HCT116 (cell line): ENCODE results near the gene FADD. TPM values are rescaled to one million over a fixed set of nuclear protein-coding genes. Genes with fewer than 3 reads are reported as not detected.
A peak's percentile ranks its signal among the peaks of the same experiment; 100 is the strongest.

ENCODE experiments used
- ATAC-seq: fragments of 200-7000 bp; cut with Tn5 transposase; 2 replicates; pipeline ENCODE4 v1.9.1; 2020; ENCODE audit warnings: mild to moderate bottlenecking, moderate library complexity
- Bru-seq: library from RNA; stranded (reverse); fragments of 400-500 nt; gene quantifications from one replicate; lab custom pipeline; 2021; lab: Mats Ljungman, UMichigan
- BruChase-seq, 2 experiments: library from RNA; stranded (reverse); fragments of 400-500 nt; gene quantifications; one replicate each; lab custom pipeline; 2021; lab: Mats Ljungman, UMichigan
- BruUV-seq: library from RNA; stranded (reverse); fragments of 400-500 nt; replicated peaks from 2 replicates; lab custom pipeline; 2021; lab: Mats Ljungman, UMichigan
- CTCF ChIA-PET: fragments of 300-600 bp; sonication (Branson Sonifier 250); formaldehyde crosslinking; loops from one replicate; lab custom pipeline; 2021; ENCODE audit warnings: antibody characterized with exemption; lab: Charles Lee
- POLR2A ChIA-PET: fragments of 300-600, 350-600 bp; sonication (Branson Sonifier 250); formaldehyde crosslinking; loops from one replicate; lab custom pipeline; 2021; ENCODE audit warnings: antibody characterized with exemption; lab: Charles Lee
- RAD21 ChIA-PET, 2 experiments: fragments of 300-600 bp; sonication (Branson Sonifier 250); formaldehyde crosslinking; loops; one replicate each; lab custom pipeline; 2023; ENCODE audit warnings: low total read pairs in 2 of 2; ENCODE audit not compliant: uncharacterized antibody in 2 of 2, unreplicated experiment in 2 of 2, low non-redundant PET in 1 of 2; lab: Charles Lee
- DNase-seq: peaks from one replicate; pipeline ENCODE4 v3.0.0-alpha.2; 2010; ENCODE audit warnings: low read depth, low spot score
- H2AFZ ChIP-seq: fragments of 200-600 bp; shearing (Covaris generic), sonication (generic); 2 replicates; pipeline ENCODE4 v1.6.1; 2017; ENCODE audit warnings: low read depth, mixed run types, mixed read lengths, antibody characterized with exemption, low read length; ENCODE audit not compliant: poor library complexity, severe bottlenecking
- H3K27ac ChIP-seq: 2 replicates; pipeline ENCODE4 v1.5.1; 2012; ENCODE audit warnings: low read depth, low read length
- H3K27me3 ChIP-seq: fragments of 200-600 bp; sonication (generic); 2 replicates; pipeline ENCODE4 v1.6.1; 2016; ENCODE audit warnings: mixed run types, low read length, mixed read lengths; ENCODE audit not compliant: insufficient read depth
- H3K36me3 ChIP-seq, 2 experiments: fragments of 200-500 bp in 1 of 2; fragments of 200-600 bp in 1 of 2; sonication (Bioruptor generic) in 1 of 2; sonication (generic) in 1 of 2; 2 replicates each; pipeline versions ENCODE4 v1.5.1 to v1.6.1; 2014 to 2016; ENCODE audit warnings: low read length in 2 of 2, inconsistent platforms in 1 of 2, mixed read lengths in 1 of 2, mixed run types in 1 of 2; ENCODE audit not compliant: insufficient read depth in 2 of 2, control insufficient read depth in 1 of 2
- H3K4me1 ChIP-seq, 2 experiments: fragments of 200-600 bp in 1 of 2; sonication (generic) in 1 of 2; 2 replicates each; pipeline versions ENCODE4 v1.5.1 to v1.6.1; 2012 to 2017; ENCODE audit warnings: low read length in 2 of 2, inconsistent platforms in 1 of 2, mild to moderate bottlenecking in 1 of 2, mixed read lengths in 1 of 2, mixed run types in 1 of 2, moderate library complexity in 1 of 2; ENCODE audit not compliant: insufficient read depth in 2 of 2, control insufficient read depth in 1 of 2
- H3K4me2 ChIP-seq: fragments of 200-600 bp; sonication (generic); 2 replicates; pipeline ENCODE4 v1.6.1; 2017; ENCODE audit warnings: mixed run types, low read length, mixed read lengths
- H3K4me3 ChIP-seq, 2 experiments: fragments of 200-600 bp in 1 of 2; sonication (generic) in 1 of 2; replicated peaks in 1 of 2; 2 replicates each; pipeline ENCODE4 v1.5.1; 2011 to 2016; ENCODE audit warnings: low read length in 2 of 2, control low read depth in 1 of 2, low read depth in 1 of 2, mild to moderate bottlenecking in 1 of 2, mixed read lengths in 1 of 2, mixed run types in 1 of 2
- H3K79me2 ChIP-seq: fragments of 200-600 bp; sonication (generic); 2 replicates; pipeline ENCODE4 v1.6.1; 2017; ENCODE audit warnings: mild to moderate bottlenecking, mixed run types, low read length, moderate library complexity, mixed read lengths; ENCODE audit not compliant: insufficient read depth
- H3K9ac ChIP-seq: fragments of 200-600 bp; sonication (generic); 2 replicates; pipeline ENCODE4 v1.6.1; 2016; ENCODE audit warnings: low read length, mixed read lengths
- H3K9me2 ChIP-seq: fragments of 200-600 bp; sonication (generic), shearing (Covaris generic); 2 replicates; pipeline ENCODE4 v1.6.1; 2017; ENCODE audit warnings: mixed run types, mild to moderate bottlenecking, moderate library complexity; ENCODE audit not compliant: insufficient read depth
- H3K9me3 ChIP-seq, 2 experiments: fragments of 200-500 bp in 1 of 2; fragments of 200-600 bp in 1 of 2; sonication (Bioruptor generic) in 1 of 2; sonication (generic) in 1 of 2; 2 replicates each; pipeline ENCODE4 v1.6.1; 2014 to 2017; ENCODE audit warnings: low read length in 2 of 2, mixed read lengths in 2 of 2, inconsistent platforms in 1 of 2, low read depth in 1 of 2, mild to moderate bottlenecking in 1 of 2, mixed run types in 1 of 2, moderate library complexity in 1 of 2; ENCODE audit not compliant: control insufficient read depth in 1 of 2, insufficient read depth in 1 of 2
- H4K20me1 ChIP-seq: fragments of 200-600 bp; sonication (generic), shearing (Covaris generic); 2 replicates; pipeline ENCODE4 v1.6.1; 2017; ENCODE audit warnings: mixed run types, mild to moderate bottlenecking, moderate library complexity; ENCODE audit not compliant: insufficient read depth
- ATF3 ChIP-seq: IDR thresholded peaks from 2 replicates; pipeline ENCODE4 v1.6.1; 2012
- CEBPB ChIP-seq: IDR thresholded peaks from 2 replicates; pipeline ENCODE4 v1.6.1; 2012; ENCODE audit warnings: low read depth
- EGR1 ChIP-seq: IDR thresholded peaks from 2 replicates; pipeline ENCODE4 v1.6.1; 2012; ENCODE audit warnings: low read depth
- ELF1 ChIP-seq: IDR thresholded peaks from 2 replicates; pipeline ENCODE4 v1.6.1; 2012; ENCODE audit warnings: low read depth, borderline replicate concordance
- EZH2 ChIP-seq: fragments of 200-600 bp; sonication (generic); IDR thresholded peaks from 2 replicates; pipeline ENCODE4 v1.6.1; 2017; ENCODE audit warnings: antibody characterized with exemption, mixed run types
- EZH2phosphoT487 ChIP-seq: fragments of 200-600 bp; IDR thresholded peaks from 2 replicates; pipeline ENCODE4 v1.6.1; 2018; ENCODE audit warnings: antibody characterized with exemption, borderline replicate concordance
- FOSL1 ChIP-seq: IDR thresholded peaks from 2 replicates; pipeline ENCODE4 v1.6.1; 2012; ENCODE audit warnings: low read depth
- JUND ChIP-seq: IDR thresholded peaks from 2 replicates; pipeline ENCODE4 v1.6.1; 2012
- MAX ChIP-seq: IDR thresholded peaks from 2 replicates; pipeline ENCODE4 v1.6.1; 2012
- POLR2A ChIP-seq: IDR thresholded peaks from 2 replicates; pipeline ENCODE4 v1.7.0; 2011; ENCODE audit warnings: borderline replicate concordance; ENCODE audit not compliant: insufficient read depth, insufficient read length; ENCODE audit errors: extremely low read depth
- POLR2AphosphoS5 ChIP-seq: IDR thresholded peaks from 2 replicates; pipeline ENCODE4 v1.6.1; 2011; ENCODE audit warnings: mild to moderate bottlenecking, low read depth, low read length, moderate library complexity
- RAD21 ChIP-seq: IDR thresholded peaks from 2 replicates; pipeline ENCODE4 v1.6.1; 2012; ENCODE audit warnings: low read depth, mild to moderate bottlenecking
- SIN3A ChIP-seq: IDR thresholded peaks from 2 replicates; pipeline ENCODE4 v1.6.1; 2012; ENCODE audit warnings: low read depth
- SP1 ChIP-seq: IDR thresholded peaks from 2 replicates; pipeline ENCODE4 v1.6.1; 2012; ENCODE audit warnings: low read depth
- TCF7L2 ChIP-seq: IDR thresholded peaks from 2 replicates; pipeline ENCODE4 v1.7.0; 2011; ENCODE audit warnings: borderline replicate concordance, inconsistent platforms; ENCODE audit not compliant: insufficient read depth, insufficient read length; ENCODE audit errors: extremely low read depth
- YY1 ChIP-seq: IDR thresholded peaks from 2 replicates; pipeline ENCODE4 v1.6.1; 2011; ENCODE audit warnings: low read length, low read depth, moderate library complexity, mild to moderate bottlenecking; ENCODE audit not compliant: insufficient replicate concordance; ENCODE audit errors: extremely low read depth
- ZNF274 ChIP-seq: fragments of 200-500 bp; sonication (Bioruptor generic); IDR thresholded peaks from 2 replicates; pipeline ENCODE4 v1.6.1; 2014; ENCODE audit warnings: mild to moderate bottlenecking, low read depth, low read length, inconsistent platforms
- intact Hi-C: fragments of 100-400 bp; cut with micrococcal nuclease; formaldehyde crosslinking; loops from 2 replicates; pipeline ENCODE4 v1.10.0; 2022
- long read RNA-seq: library from polyadenylated mRNA; unstranded; transcript quantifications from one replicate; pipeline ENCODE4 v2.0.0, GENCODE V29; 2021; ENCODE audit not compliant: unreplicated experiment
- polyA plus RNA-seq: library from polyadenylated mRNA; unstranded; fragments of >200 nt; gene quantifications from 2 replicates; pipeline ENCODE4 v1.2.1, GENCODE V29; 2012; ENCODE audit warnings: missing spikeins
- total RNA-seq: library from RNA; stranded (reverse); gene quantifications from one replicate; pipeline ENCODE4 v1.2.1, GENCODE V29; 2021; ENCODE audit not compliant: unreplicated experiment
- TF ChIP-seq, protein P1 (sequence below), 3 experiments: fragments of 200-600 bp in 1 of 3; sonication (generic) in 1 of 3; IDR thresholded peaks in 2 of 3; conservative IDR thresholded peaks in 1 of 3; 2 replicates each; pipeline ENCODE4 v1.5.1; 2012 to 2017; ENCODE audit warnings: low read depth in 2 of 3, low read length in 2 of 3, antibody characterized with exemption in 1 of 3, borderline replicate concordance in 1 of 3, control low read depth in 1 of 3, mild to moderate bottlenecking in 1 of 3, mixed read lengths in 1 of 3, mixed run types in 1 of 3, moderate library complexity in 1 of 3; ENCODE audit not compliant: insufficient read depth in 1 of 3
- TF ChIP-seq, protein P2 (sequence below): IDR thresholded peaks from 2 replicates; pipeline ENCODE4 v1.6.1; 2011; ENCODE audit warnings: mild to moderate bottlenecking, low read length, moderate library complexity; ENCODE audit not compliant: insufficient replicate concordance; ENCODE audit errors: extremely low read depth

The FADD gene
- 26.7 TPM for total RNA-seq
- polyA plus RNA-seq = 21.2 and 26.4 TPM in 2 replicates
- percentile 90 among the genes with signal in this experiment for Bru-seq, nascent RNA
- percentile 75 among the genes with signal in this experiment for BruChase-seq, experiment 1, labeled RNA remaining after a 6-hour chase
- BruChase-seq, experiment 2, labeled RNA remaining after a 2-hour chase = percentile 86 among the genes with signal in this experiment
- long read RNA-seq, transcript FADD-201 (2 exons, 1,841 nt) = major isoform, 82 of 96 reads
- long read RNA-seq, partial matches to known transcripts = 0 of 96 reads
- long read RNA-seq, other reads (novel, unspliced or antisense) = 14 of 96 reads

DNA sequence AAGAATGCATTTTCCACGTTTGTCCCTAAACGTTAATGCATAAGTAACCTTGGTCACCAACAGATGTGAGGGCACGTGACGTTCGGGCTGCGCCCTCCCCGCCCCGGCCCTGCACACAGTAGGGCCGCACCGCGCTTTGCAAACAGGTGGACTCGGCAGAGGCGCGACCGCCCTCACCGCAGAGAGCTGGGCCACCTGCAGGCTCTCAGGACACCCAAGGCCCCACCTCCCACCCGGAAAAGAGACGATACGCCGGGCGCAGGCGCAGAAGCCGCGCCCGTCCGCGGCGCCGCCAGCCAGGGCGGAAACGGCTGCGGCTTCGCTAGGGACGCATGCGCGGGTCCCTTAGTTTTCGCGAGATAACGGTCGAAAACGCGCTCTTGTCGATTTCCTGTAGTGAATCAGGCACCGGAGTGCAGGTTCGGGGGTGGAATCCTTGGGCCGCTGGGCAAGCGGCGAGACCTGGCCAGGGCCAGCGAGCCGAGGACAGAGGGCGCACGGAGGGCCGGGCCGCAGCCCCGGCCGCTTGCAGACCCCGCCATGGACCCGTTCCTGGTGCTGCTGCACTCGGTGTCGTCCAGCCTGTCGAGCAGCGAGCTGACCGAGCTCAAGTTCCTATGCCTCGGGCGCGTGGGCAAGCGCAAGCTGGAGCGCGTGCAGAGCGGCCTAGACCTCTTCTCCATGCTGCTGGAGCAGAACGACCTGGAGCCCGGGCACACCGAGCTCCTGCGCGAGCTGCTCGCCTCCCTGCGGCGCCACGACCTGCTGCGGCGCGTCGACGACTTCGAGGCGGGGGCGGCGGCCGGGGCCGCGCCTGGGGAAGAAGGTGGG is at the start of gene FADD:
Gene FADD, plus strand, starts transcription at position 377 of the 831 bp plus-strand sequence. Its CDS starts 164 bp downstream, at position 541.
- intact Hi-C loops = loop anchor here (5.0 kb wide), 1 partner anchor 69 kb away; the partner anchor contains the start of gene PPFIA1
- peaks cover 45% of the 10 kb centered on the region for H3K79me2 ChIP-seq
- H4K20me1 ChIP-seq = no peaks in the 10 kb centered on the region; the same call in 1 of the 2 replicates
- no peaks in the 10 kb centered on the region for H3K9me3 ChIP-seq
- no TSS peak for BruUV-seq
- no peaks in the 10 kb centered on the region for H3K9me2 ChIP-seq
- peak; percentile 88 for DNase-seq
- peaks cover 17 to 26% of the 10 kb centered on the region in 2 experiments; a peak in 2 of 4 replicates for H3K36me3 ChIP-seq
- peak; percentile 91 for ATAC-seq
- peak within 1 kb of the TSS; percentile 80 for H3K4me2 ChIP-seq
- peak within 1 kb of the TSS; percentile 96 for H3K27ac ChIP-seq
- H2AFZ ChIP-seq = no peak within 1 kb of the TSS
- peak within 1 kb of the TSS; percentile 94 to 96 for H3K4me3 ChIP-seq
- H3K27me3 ChIP-seq = no peaks in the 10 kb centered on the region
- POLR2A ChIA-PET = interaction anchor here (0.5 kb wide), 1 partner anchor 298 kb away, joined by 3 read pairs; no protein-coding TSS in a partner anchor
- CTCF ChIA-PET = interaction anchor here (0.7 to 1.4 kb wide), 4 partner anchors 11 to 290 kb away, joined by 3 to 4 read pairs (median 3); no protein-coding TSS in a partner anchor
- RAD21 ChIA-PET = interaction anchor here in 1 of 2 experiments (1.2 kb wide), 1 partner anchor 288 kb away, joined by 4 read pairs; no protein-coding TSS in a partner anchor
- peaks cover 7 to 31% of the 10 kb centered on the region in 2 experiments; a peak in 3 of 4 replicates for H3K4me1 ChIP-seq
- H3K9ac ChIP-seq = peak within 1 kb of the TSS; percentile 98
- TF ChIP-seq SIN3A (peak; percentile 53; the same call in 1 of the 2 replicates), EZH2 (no peak), EZH2phosphoT487 (no peak), YY1 (no peak), RAD21 (no peak), ATF3 (no peak), FOSL1 (no peak), POLR2A (peak; percentile 49), ELF1 (peak; percentile 94; the same call in 1 of the 2 replicates), SP1 (no peak), MAX (peak; percentile 64), ZNF274 (no peak), EGR1 (peak; percentile 57; the same call in 1 of the 2 replicates), TCF7L2 (no peak), JUND (no peak), CEBPB (no peak), POLR2AphosphoS5 (peak; percentile 89)
- TF ChIP-seq, protein P1, sequence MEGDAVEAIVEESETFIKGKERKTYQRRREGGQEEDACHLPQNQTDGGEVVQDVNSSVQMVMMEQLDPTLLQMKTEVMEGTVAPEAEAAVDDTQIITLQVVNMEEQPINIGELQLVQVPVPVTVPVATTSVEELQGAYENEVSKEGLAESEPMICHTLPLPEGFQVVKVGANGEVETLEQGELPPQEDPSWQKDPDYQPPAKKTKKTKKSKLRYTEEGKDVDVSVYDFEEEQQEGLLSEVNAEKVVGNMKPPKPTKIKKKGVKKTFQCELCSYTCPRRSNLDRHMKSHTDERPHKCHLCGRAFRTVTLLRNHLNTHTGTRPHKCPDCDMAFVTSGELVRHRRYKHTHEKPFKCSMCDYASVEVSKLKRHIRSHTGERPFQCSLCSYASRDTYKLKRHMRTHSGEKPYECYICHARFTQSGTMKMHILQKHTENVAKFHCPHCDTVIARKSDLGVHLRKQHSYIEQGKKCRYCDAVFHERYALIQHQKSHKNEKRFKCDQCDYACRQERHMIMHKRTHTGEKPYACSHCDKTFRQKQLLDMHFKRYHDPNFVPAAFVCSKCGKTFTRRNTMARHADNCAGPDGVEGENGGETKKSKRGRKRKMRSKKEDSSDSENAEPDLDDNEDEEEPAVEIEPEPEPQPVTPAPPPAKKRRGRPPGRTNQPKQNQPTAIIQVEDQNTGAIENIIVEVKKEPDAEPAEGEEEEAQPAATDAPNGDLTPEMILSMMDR (IDR thresholded peaks at IDR 0.05 in 2 of 3, conservative IDR thresholded peaks at IDR 0.05 in 1 of 3; ENCODE audit: borderline replicate concordance in 1 of 3, insufficient read depth in 1 of 3, low read depth in 2 of 3, low read length in 2 of 3) = no peak
- TF ChIP-seq, protein P2, sequence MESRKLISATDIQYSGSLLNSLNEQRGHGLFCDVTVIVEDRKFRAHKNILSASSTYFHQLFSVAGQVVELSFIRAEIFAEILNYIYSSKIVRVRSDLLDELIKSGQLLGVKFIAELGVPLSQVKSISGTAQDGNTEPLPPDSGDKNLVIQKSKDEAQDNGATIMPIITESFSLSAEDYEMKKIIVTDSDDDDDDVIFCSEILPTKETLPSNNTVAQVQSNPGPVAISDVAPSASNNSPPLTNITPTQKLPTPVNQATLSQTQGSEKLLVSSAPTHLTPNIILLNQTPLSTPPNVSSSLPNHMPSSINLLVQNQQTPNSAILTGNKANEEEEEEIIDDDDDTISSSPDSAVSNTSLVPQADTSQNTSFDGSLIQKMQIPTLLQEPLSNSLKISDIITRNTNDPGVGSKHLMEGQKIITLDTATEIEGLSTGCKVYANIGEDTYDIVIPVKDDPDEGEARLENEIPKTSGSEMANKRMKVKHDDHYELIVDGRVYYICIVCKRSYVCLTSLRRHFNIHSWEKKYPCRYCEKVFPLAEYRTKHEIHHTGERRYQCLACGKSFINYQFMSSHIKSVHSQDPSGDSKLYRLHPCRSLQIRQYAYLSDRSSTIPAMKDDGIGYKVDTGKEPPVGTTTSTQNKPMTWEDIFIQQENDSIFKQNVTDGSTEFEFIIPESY = peak; percentile 96
